ENCODE measurements around the gene NRIP1.
"Not testable (repeated sequence)": the region's sequence is repeated elsewhere in the genome, so short reads cannot be mapped to it uniquely, and the experiment has no call there.

The NRIP1 gene

GRCh38 chr21:14968821-14969220 lies 96.0 kb downstream of the NRIP1 start:
- FAIRE-seq: no peak

GRCh38 chr21:14968029-14968428 lies 96.8 kb downstream of the NRIP1 start:
- FAIRE-seq: no peak

- no peak for FAIRE-seq
Measured at GRCh38 chr21:14964621-14965020, 100.2 kb downstream of the NRIP1 start.

- no peak for FAIRE-seq
Measured at GRCh38 chr21:14962217-14962616, 102.6 kb downstream of the NRIP1 start.

- FAIRE-seq: no peak
Measured at GRCh38 chr21:14961502-14961901, 103.3 kb downstream of the NRIP1 start.

- no peak for FAIRE-seq
Measured at GRCh38 chr21:14959343-14959742, 105.5 kb downstream of the NRIP1 start.

- no peak for FAIRE-seq
Measured at GRCh38 chr21:14957836-14958235, 107.0 kb downstream of the NRIP1 start.

- no peak for FAIRE-seq
Measured at GRCh38 chr21:14956807-14957206, 108.0 kb downstream of the NRIP1 start.

- no peak for FAIRE-seq
Measured at GRCh38 chr21:14955936-14956520, 108.8 kb downstream of the NRIP1 start.

- no peak for FAIRE-seq
Measured at GRCh38 chr21:14952916-14953315, 111.9 kb downstream of the NRIP1 start.

- FAIRE-seq: no peak
Measured at GRCh38 chr21:14949603-14950002, 115.2 kb downstream of the NRIP1 start.

GRCh38 chr21:14947613-14948160 lies 117.1 kb downstream of the NRIP1 start:
- FAIRE-seq: no peak

GRCh38 chr21:14945176-14945575 lies 119.6 kb downstream of the NRIP1 start:
- no peak for FAIRE-seq

GRCh38 chr21:14943616-14944015 lies 121.2 kb downstream of the NRIP1 start:
- FAIRE-seq: no peak

- no peak for FAIRE-seq
Measured at GRCh38 chr21:14942801-14943490, 121.9 kb downstream of the NRIP1 start.

GRCh38 chr21:14927324-14927723 lies 137.5 kb downstream of the NRIP1 start:
- FAIRE-seq: not testable (repeated sequence)

GRCh38 chr21:14926186-14926585 lies 138.6 kb downstream of the NRIP1 start:
- FAIRE-seq: no peak

- FAIRE-seq: no peak
Measured at GRCh38 chr21:14923468-14923867, 141.3 kb downstream of the NRIP1 start.

GRCh38 chr21:14922980-14923379 lies 141.8 kb downstream of the NRIP1 start:
- FAIRE-seq: no peak

- FAIRE-seq: no peak
Measured at GRCh38 chr21:14918527-14918926, 146.3 kb downstream of the NRIP1 start.

GRCh38 chr21:14917762-14918161 lies 147.0 kb downstream of the NRIP1 start:
- FAIRE-seq: no peak

- FAIRE-seq: no peak
Measured at GRCh38 chr21:14916676-14917141, 148.1 kb downstream of the NRIP1 start.

- FAIRE-seq: no peak
Measured at GRCh38 chr21:14913638-14914037, 151.2 kb downstream of the NRIP1 start.

- no peak for FAIRE-seq
Measured at GRCh38 chr21:14911351-14911750, 153.4 kb downstream of the NRIP1 start.
